Stimulated activated CD4-positive, alpha-beta T cell treated with anti-CD3 and anti-CD28 coated beads, Interleukin-15, amount 100 ng/mL, for 24 hours (primary cell): ENCODE results near the gene SORBS2.

Experiments used
- DNase-seq: peaks from one replicate; pipeline ENCODE4 v3.0.0-alpha.2; 2020

The SORBS2 gene

DNA sequence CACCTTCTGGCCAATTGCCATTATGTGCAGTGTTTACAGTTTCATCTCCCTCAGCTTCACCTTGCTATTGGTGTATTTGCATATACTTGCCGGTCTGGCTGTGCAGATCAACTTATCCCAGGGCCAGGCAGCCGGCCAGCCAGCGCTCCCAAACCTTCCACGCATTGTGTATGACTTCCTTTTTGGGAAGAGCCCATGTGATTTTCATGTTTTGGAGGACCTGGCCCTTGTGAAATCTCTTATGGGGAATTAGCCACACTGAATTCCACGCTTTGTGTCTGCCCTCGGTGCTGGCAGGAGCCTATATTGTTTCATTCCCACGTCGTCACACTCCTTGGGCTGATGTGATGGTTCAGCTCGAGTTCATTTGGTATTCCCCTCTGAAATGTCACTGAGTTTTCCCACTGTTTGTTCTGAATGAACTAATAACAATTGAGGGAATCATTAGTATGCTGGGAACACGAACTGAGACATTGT lies 270.7 kb downstream of the SORBS2 start:
- no peak for DNase-seq

DNA sequence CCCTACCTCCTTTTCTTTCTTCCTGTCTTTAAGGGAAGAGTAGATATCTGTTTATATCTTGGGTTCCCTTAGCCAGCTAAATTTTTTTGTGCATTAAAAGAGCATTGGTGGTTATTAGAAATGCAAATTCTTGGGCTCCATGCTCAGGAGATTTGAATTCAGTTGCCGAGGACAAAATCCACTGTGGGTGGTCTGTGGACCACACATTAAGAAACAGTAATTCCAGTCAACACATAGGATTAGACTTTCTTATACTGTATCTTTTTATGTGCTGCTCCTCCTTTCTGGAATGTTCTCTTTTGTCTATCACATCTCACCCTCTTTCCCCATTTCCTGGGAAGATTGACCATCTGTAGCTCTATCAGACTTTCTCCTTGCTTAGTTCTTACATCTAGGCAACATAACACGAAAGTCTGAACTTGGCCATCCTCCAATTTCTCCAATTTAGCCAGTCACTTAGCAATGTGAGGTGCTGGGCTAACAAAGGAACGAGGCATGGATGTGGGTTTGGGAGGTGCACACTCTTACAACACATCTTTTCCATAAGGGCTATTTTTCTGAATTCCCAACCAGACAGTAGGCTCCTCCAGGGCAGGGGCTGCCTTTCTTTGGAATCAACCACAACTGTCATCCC lies 271.4 kb downstream of the SORBS2 start:
- DNase-seq: no peak

DNA sequence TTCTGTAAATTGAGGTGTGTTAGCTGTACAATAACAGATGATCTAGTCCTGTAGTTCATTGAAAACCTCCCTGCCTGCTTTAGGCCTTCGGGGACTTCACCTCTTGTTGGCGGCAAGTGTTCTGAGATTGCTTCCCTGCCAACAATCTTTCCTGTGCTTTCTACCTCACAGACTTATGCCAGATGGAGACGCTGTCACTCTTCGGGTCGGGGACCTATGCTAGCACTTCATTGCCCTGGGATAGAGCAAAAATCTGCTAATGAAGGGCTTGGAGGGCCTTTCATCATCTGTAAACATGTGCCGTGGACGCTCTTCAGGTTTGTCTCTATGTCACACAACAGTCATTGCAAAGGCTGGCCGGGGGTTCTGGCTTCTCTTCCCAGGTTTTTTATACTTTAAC lies 272.0 kb downstream of the SORBS2 start:
- DNase-seq: no peak

DNA sequence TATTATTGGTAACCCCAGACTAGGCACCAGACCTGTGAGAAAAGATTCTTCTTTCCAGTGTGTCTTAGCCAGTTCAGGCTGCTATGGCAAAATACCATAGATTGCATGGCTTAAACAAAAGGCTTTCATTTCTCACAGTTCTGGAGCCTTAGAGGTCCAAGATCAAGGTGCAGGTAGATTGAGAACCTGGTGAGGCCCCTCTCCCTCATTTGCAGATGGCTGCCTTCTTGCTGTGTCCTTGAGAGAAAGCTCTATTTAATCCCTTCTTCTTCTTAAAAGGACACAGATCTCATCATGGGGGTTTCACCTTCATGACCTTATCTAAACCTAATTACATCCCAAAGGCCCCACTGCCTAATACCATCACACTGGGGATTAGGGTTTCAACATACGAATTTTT lies 273.2 kb downstream of the SORBS2 start:
- no peak for DNase-seq

DNA sequence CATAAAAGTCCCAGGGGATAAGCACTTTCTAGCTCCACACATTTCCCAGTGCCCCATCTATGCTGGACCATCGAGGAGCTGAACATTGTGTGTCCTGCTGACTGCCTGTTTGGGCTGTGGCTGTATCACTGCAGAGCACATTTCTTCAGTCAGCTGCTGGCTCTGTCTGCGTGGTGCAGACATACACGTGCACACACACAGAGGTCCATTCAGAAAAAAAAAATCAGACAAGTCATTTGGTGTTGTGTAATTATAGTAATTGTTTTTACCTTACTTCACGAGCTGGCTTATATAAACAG lies 275.6 kb downstream of the SORBS2 start:
- no peak for DNase-seq

DNA sequence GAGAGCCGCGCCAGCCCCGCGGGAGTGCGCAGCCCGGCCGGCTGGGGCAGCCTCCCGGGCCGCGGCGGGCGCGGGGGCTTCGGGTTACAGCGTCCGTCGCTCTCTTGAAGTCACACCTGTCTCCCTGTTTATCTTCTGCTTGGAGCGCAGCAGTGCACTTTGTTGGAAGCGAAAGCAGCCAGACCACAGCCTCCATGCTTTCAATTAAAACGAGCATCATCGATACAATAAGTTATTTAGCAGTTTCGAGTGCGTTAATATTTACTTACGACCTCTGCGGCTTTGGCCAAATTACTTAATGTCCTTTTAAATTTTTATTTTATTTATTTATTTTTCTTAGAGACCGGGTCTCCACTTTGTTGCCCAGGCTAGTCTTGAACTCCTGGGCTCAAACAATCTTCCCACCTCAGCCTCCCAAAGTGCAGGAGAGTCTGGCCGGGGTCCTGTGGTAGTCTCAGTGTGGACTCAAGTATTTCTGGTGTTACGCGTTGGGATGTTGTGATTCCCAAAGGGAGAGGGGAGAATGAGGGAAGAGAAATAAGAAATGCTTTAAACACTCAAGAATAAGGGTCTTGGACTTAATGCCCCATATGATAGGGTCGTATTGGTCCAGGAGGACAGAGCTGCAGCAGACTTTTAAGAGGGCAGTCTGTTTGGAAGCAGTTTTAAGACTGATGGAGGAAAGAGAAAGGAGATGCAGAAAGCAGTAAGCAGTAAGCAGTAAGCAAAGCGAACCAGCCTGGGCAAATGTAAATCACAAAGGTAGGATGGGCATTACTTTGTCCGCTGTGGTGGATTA lies 276.2 kb downstream of the SORBS2 start:
- no peak for DNase-seq
